Measurements from ENCODE around the gene CAMK2G. TPM values are rescaled to one million over a fixed set of nuclear protein-coding genes. Genes with fewer than 3 reads are reported as not detected.

Gene CAMK2G
- total RNA-seq, 4 donors from 2014 or later: 10.6 to 35.8 (median 15.6) TPM

- DNase-seq (ENCODE audit: low spot score): no peak
- no peak for ATAC-seq (ENCODE audit: low FRiP score)
- TF ChIP-seq, protein P1, sequence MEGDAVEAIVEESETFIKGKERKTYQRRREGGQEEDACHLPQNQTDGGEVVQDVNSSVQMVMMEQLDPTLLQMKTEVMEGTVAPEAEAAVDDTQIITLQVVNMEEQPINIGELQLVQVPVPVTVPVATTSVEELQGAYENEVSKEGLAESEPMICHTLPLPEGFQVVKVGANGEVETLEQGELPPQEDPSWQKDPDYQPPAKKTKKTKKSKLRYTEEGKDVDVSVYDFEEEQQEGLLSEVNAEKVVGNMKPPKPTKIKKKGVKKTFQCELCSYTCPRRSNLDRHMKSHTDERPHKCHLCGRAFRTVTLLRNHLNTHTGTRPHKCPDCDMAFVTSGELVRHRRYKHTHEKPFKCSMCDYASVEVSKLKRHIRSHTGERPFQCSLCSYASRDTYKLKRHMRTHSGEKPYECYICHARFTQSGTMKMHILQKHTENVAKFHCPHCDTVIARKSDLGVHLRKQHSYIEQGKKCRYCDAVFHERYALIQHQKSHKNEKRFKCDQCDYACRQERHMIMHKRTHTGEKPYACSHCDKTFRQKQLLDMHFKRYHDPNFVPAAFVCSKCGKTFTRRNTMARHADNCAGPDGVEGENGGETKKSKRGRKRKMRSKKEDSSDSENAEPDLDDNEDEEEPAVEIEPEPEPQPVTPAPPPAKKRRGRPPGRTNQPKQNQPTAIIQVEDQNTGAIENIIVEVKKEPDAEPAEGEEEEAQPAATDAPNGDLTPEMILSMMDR (IDR thresholded peaks at IDR 0.05): no peak
Observed at GRCh38 chr10:73878365-73878764, 4.0 kb upstream of the CAMK2G start.

GRCh38 chr10:73877533-73878160 is 3.3 kb upstream of the CAMK2G start:
- DNase-seq (ENCODE audit: low spot score) (no peak), ATAC-seq (ENCODE audit: low FRiP score) (no peak)
- TF ChIP-seq, protein P1 (IDR thresholded peaks at IDR 0.05): no peak

GRCh38 chr10:73876971-73877370 is 2.6 kb upstream of the CAMK2G start:
- no peak for ATAC-seq (ENCODE audit: low FRiP score)
- TF ChIP-seq, protein P1 (IDR thresholded peaks at IDR 0.05): no peak
- DNase-seq (ENCODE audit: low spot score): no peak

GRCh38 chr10:73876566-73876965 is 2.2 kb upstream of the CAMK2G start:
- DNase-seq (ENCODE audit: low spot score) (no peak), ATAC-seq (ENCODE audit: low FRiP score) (no peak)
- TF ChIP-seq, protein P1 (IDR thresholded peaks at IDR 0.05): no peak

DNA sequence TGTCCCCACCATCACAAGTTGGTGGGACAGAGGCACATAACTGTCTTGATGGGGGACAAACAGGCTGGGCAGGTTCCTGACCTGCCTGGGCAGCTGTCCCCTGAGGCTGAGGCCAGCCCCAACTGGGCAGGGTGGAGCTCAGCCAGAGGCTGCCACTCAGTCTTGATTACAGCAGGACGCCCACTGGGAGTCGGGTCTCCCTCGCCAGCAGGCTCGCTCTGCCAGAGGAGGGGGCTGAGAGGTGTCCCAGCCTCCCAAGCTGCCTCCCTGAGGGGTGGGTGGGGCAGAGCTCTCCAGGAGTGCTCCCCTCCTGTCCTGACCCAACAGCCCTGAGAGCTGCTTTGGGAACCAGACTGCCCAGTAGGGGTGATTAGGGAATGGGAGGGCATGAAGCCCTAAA is 1.8 kb upstream of the CAMK2G start:
- DNase-seq (ENCODE audit: low spot score) (no peak), ATAC-seq (ENCODE audit: low FRiP score) (no peak)
- TF ChIP-seq, protein P1 (IDR thresholded peaks at IDR 0.05): no peak

DNA sequence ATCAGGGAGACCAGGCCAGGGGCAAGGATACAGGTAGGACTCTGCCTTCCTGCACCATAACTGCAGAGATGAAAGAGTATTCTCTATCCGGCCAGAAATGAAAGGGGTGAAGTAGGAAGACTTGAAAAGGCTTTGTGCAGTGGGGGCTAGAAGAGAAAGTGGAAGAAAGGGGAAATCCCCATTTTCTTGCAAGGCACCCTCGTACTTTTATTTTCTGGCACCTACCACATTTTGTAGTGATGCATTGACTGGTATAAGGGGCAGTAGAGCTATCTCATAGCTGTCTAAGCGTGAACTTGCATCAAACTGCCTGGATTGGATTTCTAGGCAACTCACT is 752 bp upstream of the CAMK2G start:
- no peak for DNase-seq (ENCODE audit: low spot score)
- no peak for ATAC-seq (ENCODE audit: low FRiP score)
- TF ChIP-seq, protein P1 (IDR thresholded peaks at IDR 0.05): no peak

DNA sequence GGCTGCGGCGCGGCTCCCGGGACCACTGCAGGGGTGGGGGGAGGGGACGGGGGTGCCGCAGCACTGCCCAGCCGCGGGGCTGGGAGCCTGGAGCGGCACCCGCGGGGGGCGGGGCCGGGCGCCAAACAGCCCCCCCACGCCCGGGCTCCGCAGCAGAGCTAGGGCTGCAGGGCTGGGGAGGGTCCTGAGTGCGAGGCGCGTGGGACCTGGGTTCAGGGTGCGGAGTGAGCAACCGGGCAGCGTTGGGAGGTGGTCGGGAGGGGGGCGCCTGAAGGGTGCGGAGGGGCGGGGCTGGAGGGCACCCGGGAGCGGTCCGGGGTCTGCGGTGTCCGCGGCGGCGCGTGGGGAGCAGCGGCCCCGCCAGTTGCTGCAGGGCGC is 528 bp downstream of the CAMK2G start:
- TF ChIP-seq, protein P1 (IDR thresholded peaks at IDR 0.05): no peak
- no peak for ATAC-seq (ENCODE audit: low FRiP score)
- DNase-seq (ENCODE audit: low spot score): no peak

Measured in omental fat pad (tissue), 4 donors.